IMR-90 (cell line): ENCODE data around the gene SORCS1. TPM values are rescaled to one million over a fixed set of nuclear protein-coding genes. Genes with fewer than 3 reads are reported as not detected.

Source experiments
- ATAC-seq: fragments of 200-7000 bp; cut with Tn5 transposase; 2 replicates; pipeline ENCODE4 v1.9.1; 2020; ENCODE audit warnings: low read depth, mild to moderate bottlenecking, moderate library complexity
- BruUV-seq: library from RNA; stranded (reverse); fragments of 400-500 nt; replicated peaks from 2 replicates; lab custom pipeline; 2021; lab: Mats Ljungman, UMichigan
- CTCF ChIA-PET: fragments of 300-600 bp; formaldehyde crosslinking; extraction: SDS; loops from one replicate; lab custom pipeline; 2021; ENCODE audit warnings: antibody characterized with exemption; lab: Yijun Ruan, JAX
- POLR2A ChIA-PET: fragments of 300-600 bp; sonication (Branson Sonifier 250); formaldehyde crosslinking; loops from one replicate; lab custom pipeline; 2022; ENCODE audit warnings: antibody characterized with exemption; ENCODE audit not compliant: unreplicated experiment; lab: Charles Lee
- DNase-seq: peaks from one replicate; pipeline ENCODE4 v3.0.0; 2013
- H2AFZ ChIP-seq: replicated peaks from 2 replicates; pipeline ENCODE3; 2013; ENCODE audit warnings: low read length, mild to moderate bottlenecking; ENCODE audit not compliant: poor library complexity
- H2AK5ac ChIP-seq: 2 replicates; pipeline ENCODE4 v1.6.1; 2013; ENCODE audit warnings: low read depth, low read length, inconsistent platforms
- H2AK9ac ChIP-seq: replicated peaks from 2 replicates; pipeline ENCODE3; 2013; ENCODE audit warnings: mild to moderate bottlenecking, low read depth, low read length, moderate library complexity; ENCODE audit not compliant: poor library complexity
- H2BK120ac ChIP-seq: 2 replicates; pipeline ENCODE4 v1.6.1; 2013; ENCODE audit warnings: low read depth, low read length, inconsistent platforms
- H2BK15ac ChIP-seq: 3 replicates; pipeline ENCODE4 v1.6.1; 2013; ENCODE audit warnings: low read depth, low read length, inconsistent platforms
- H2BK20ac ChIP-seq: 2 replicates; pipeline ENCODE4 v1.6.1; 2013; ENCODE audit warnings: low read depth, mild to moderate bottlenecking, inconsistent platforms, low read length, moderate library complexity
- H2BK5ac ChIP-seq: 2 replicates; pipeline ENCODE4 v1.6.1; 2013; ENCODE audit warnings: mild to moderate bottlenecking, low read depth, low read length, inconsistent platforms; ENCODE audit not compliant: poor library complexity, severe bottlenecking
- H3K14ac ChIP-seq: replicated peaks from 2 replicates; pipeline ENCODE4 v1.6.1; 2013; ENCODE audit warnings: low read depth, low read length, inconsistent platforms
- H3K18ac ChIP-seq: 2 replicates; pipeline ENCODE4 v1.6.1; 2013; ENCODE audit warnings: low read depth, low read length, control low read depth
- H3K23ac ChIP-seq: 2 replicates; pipeline ENCODE4 v1.6.1; 2013; ENCODE audit warnings: low read depth, low read length, inconsistent platforms
- H3K27ac ChIP-seq: 2 replicates; pipeline ENCODE4 v1.5.1; 2013; ENCODE audit warnings: mild to moderate bottlenecking, control low read depth, low read length; ENCODE audit not compliant: insufficient read depth
- H3K27me3 ChIP-seq: 2 replicates; pipeline ENCODE4 v1.6.1; 2013; ENCODE audit warnings: low read length; ENCODE audit not compliant: control insufficient read depth, insufficient read depth
- H3K36me3 ChIP-seq: 2 replicates; pipeline ENCODE4 v1.6.1; 2013; ENCODE audit warnings: low read length, mixed read lengths; ENCODE audit not compliant: control insufficient read depth, insufficient read depth
- H3K4ac ChIP-seq: 2 replicates; pipeline ENCODE4 v1.6.1; 2013; ENCODE audit warnings: low read depth, low read length, inconsistent platforms
- H3K4me1 ChIP-seq: 2 replicates; pipeline ENCODE4 v1.6.1; 2013; ENCODE audit warnings: low read length, mixed read lengths; ENCODE audit not compliant: control insufficient read depth, insufficient read depth
- H3K4me2 ChIP-seq: 2 replicates; pipeline ENCODE4 v1.6.1; 2013; ENCODE audit warnings: low read depth, mild to moderate bottlenecking, control low read depth, low read length, moderate library complexity
- H3K4me3 ChIP-seq: 2 replicates; pipeline ENCODE4 v1.5.1; 2013; ENCODE audit warnings: low read depth, mild to moderate bottlenecking, control low read depth, low read length, moderate library complexity; ENCODE audit not compliant: insufficient read depth
- H3K56ac ChIP-seq: 2 replicates; pipeline ENCODE4 v1.6.1; 2013; ENCODE audit warnings: low read length, inconsistent platforms; ENCODE audit not compliant: insufficient read depth; ENCODE audit errors: extremely low read depth
- H3K79me1 ChIP-seq, 2 experiments: 2 replicates each; pipeline ENCODE4 v1.6.1; 2013; ENCODE audit warnings: low read length in 2 of 2, inconsistent platforms in 1 of 2, low read depth in 1 of 2
- H3K9ac ChIP-seq: 2 replicates; pipeline ENCODE4 v1.6.1; 2013; ENCODE audit warnings: low read depth, low read length, control low read depth
- H3K9me1 ChIP-seq: 2 replicates; pipeline ENCODE4 v1.6.1; 2013; ENCODE audit warnings: low read length, inconsistent platforms; ENCODE audit not compliant: insufficient read depth
- H3K9me3 ChIP-seq: 2 replicates; pipeline ENCODE4 v1.6.1; 2013; ENCODE audit warnings: low read length; ENCODE audit not compliant: control insufficient read depth, insufficient read depth
- H4K20me1 ChIP-seq: 2 replicates; pipeline ENCODE4 v1.6.1; 2013; ENCODE audit warnings: low read length, inconsistent platforms; ENCODE audit not compliant: insufficient read depth
- H4K5ac ChIP-seq: 2 replicates; pipeline ENCODE4 v1.6.1; 2013; ENCODE audit warnings: mild to moderate bottlenecking, low read depth, low read length, control low read depth
- H4K8ac ChIP-seq, 2 experiments: 2 replicates each; pipeline ENCODE4 v1.6.1; 2013; ENCODE audit warnings: low read depth in 2 of 2, low read length in 2 of 2, control low read depth in 1 of 2, inconsistent platforms in 1 of 2
- H4K91ac ChIP-seq: 2 replicates; pipeline ENCODE4 v1.6.1; 2013; ENCODE audit warnings: low read depth, low read length, inconsistent platforms; ENCODE audit not compliant: insufficient read depth
- BHLHE40 ChIP-seq: fragments of 150-350 bp; IDR thresholded peaks from 2 replicates; pipeline ENCODE4 v1.6.1; 2016; ENCODE audit warnings: mild to moderate bottlenecking, low read depth, low read length
- CEBPB ChIP-seq: IDR thresholded peaks from 2 replicates; pipeline ENCODE4 v1.6.1; 2012; ENCODE audit warnings: low read depth, low read length, improper control_type of control experiment
- CTCF ChIP-seq: conservative IDR thresholded peaks from 2 replicates; pipeline ENCODE4 v1.5.1; 2012; ENCODE audit warnings: mild to moderate bottlenecking, low read depth, low read length, improper control_type of control experiment
- ELK1 ChIP-seq: fragments of 150-350 bp; IDR thresholded peaks from 2 replicates; pipeline ENCODE4 v1.6.1; 2016; ENCODE audit warnings: low read depth, mild to moderate bottlenecking, low read length, moderate library complexity, borderline replicate concordance
- FOS ChIP-seq: fragments of 150-350 bp; IDR thresholded peaks from 2 replicates; pipeline ENCODE4 v1.6.1; 2016; ENCODE audit warnings: low read depth, low read length
- MAFK ChIP-seq: IDR thresholded peaks from 2 replicates; pipeline ENCODE4 v1.6.1; 2012; ENCODE audit warnings: low read depth, low read length, improper control_type of control experiment
- MAZ ChIP-seq: IDR thresholded peaks from 2 replicates; pipeline ENCODE4 v1.6.1; 2012; ENCODE audit warnings: low read depth, mild to moderate bottlenecking, low read length, improper control_type of control experiment, moderate library complexity, borderline replicate concordance
- MXI1 ChIP-seq: IDR thresholded peaks from 2 replicates; pipeline ENCODE4 v1.6.1; 2012; ENCODE audit warnings: low read depth, mild to moderate bottlenecking, low read length, moderate library complexity, borderline replicate concordance
- NFE2L2 ChIP-seq: fragments of 150-350 bp; IDR thresholded peaks from 2 replicates; pipeline ENCODE4 v1.6.1; 2016; ENCODE audit warnings: low read depth, mild to moderate bottlenecking, low read length
- POLR2A ChIP-seq: IDR thresholded peaks from 2 replicates; pipeline ENCODE4 v1.6.1; 2012; ENCODE audit warnings: mild to moderate bottlenecking, low read depth, low read length
- RAD21 ChIP-seq: IDR thresholded peaks from 2 replicates; pipeline ENCODE4 v1.6.1; 2012; ENCODE audit warnings: low read length, improper control_type of control experiment
- RFX5 ChIP-seq: IDR thresholded peaks from 2 replicates; pipeline ENCODE4 v1.8.0; 2012; ENCODE audit warnings: low read depth, mild to moderate bottlenecking, low read length, moderate library complexity
- SMC3 ChIP-seq: fragments of 150-350 bp; IDR thresholded peaks from 2 replicates; pipeline ENCODE4 v1.6.1; 2016; ENCODE audit warnings: low read depth, mild to moderate bottlenecking, antibody characterized with exemption, low read length, moderate library complexity
- USF2 ChIP-seq: fragments of 150-350 bp; IDR thresholded peaks from 2 replicates; pipeline ENCODE4 v1.6.1; 2017; ENCODE audit warnings: mild to moderate bottlenecking, antibody characterized with exemption, low read length, low read depth
- WGBS, 2 experiments: methylation state at CpG; one replicate each; pipeline versions ENCODE4 v1.1.5 to v1.1.7; 2013; ENCODE audit warnings: missing lambda C conversion rate in 2 of 2; ENCODE audit not compliant: insufficient read length in 1 of 2; ENCODE audit errors: extremely low coverage in 2 of 2; 5-methylcytosine and 5-hydroxymethylcytosine counted together
- dilution Hi-C: fragments of 300-500 bp; cut with HindIII; formaldehyde crosslinking; loops from one replicate; pipeline ENCODE4 v1.14.3; 2018; ENCODE audit warnings: low sequenced_read_pairs; ENCODE audit not compliant: unreplicated experiment
- in situ Hi-C: fragments of 300-500 bp; cut with MboI; formaldehyde crosslinking; loops from 3 replicates; pipeline ENCODE4 v1.14.3; 2019; ENCODE audit warnings: low sequenced_read_pairs, inconsistent platforms, mixed read lengths
- intact Hi-C: fragments of 100-400 bp; cut with micrococcal nuclease; formaldehyde crosslinking; loops from 2 replicates; pipeline ENCODE4 v1.10.0; 2022
- polyA plus RNA-seq, 3 experiments: library from polyadenylated mRNA; depleted of rRNA; stranded (reverse); fragments of >200 nt; gene quantifications; 2 replicates each; pipeline ENCODE4 v1.2.3, GENCODE V29; 2012; ENCODE audit warnings: low replicate concordance in 1 of 3
- total RNA-seq: library from RNA; depleted of rRNA; stranded (reverse); fragments of >200 nt; gene quantifications from 2 replicates; pipeline ENCODE4 v1.2.3, GENCODE V29; 2012

SORCS1 gene
- total and polyA plus RNA-seq, 2 of the 4 experiments (the other 2 are of a cell fraction), result under 0.01 TPM; not detected in 1

GRCh38 chr10:106672517-106673175, 491.9 kb downstream of the SORCS1 start:
- Histone ChIP-seq H3K9me3 (no peaks in the 10 kb centered on the region; the same call in 1 of the 2 replicates), H2BK5ac (no peak overlapping the region), H3K18ac (no peak overlapping the region), H2AFZ (no peak overlapping the region), H2AK5ac (no peak overlapping the region), H3K4ac (no peak overlapping the region), H3K27me3 (no peaks in the 10 kb centered on the region), H3K4me1 (no peaks in the 10 kb centered on the region), H3K4me2 (no peak overlapping the region), H4K8ac (no peak overlapping the region), H3K56ac (no peak overlapping the region), H4K20me1 (no peaks in the 10 kb centered on the region), H2BK15ac (no peak overlapping the region), H2AK9ac (no peak overlapping the region), H4K5ac (no peak overlapping the region), H3K9ac (no peak overlapping the region), H3K14ac (no peak overlapping the region), H3K23ac (no peak overlapping the region), H2BK120ac (no peak overlapping the region), H3K27ac (no peak overlapping the region), H4K91ac (no peak overlapping the region), H3K4me3 (no peak overlapping the region), H2BK20ac (no peak overlapping the region), H3K79me1 (no peaks in the 10 kb centered on the region), H3K36me3 (no peaks in the 10 kb centered on the region), H3K9me1 (no peaks in the 10 kb centered on the region)
- intact Hi-C loops, result no loop called here
- no TSS peak for BruUV-seq
- ATAC-seq (no peak), DNase-seq (no peak)
- in situ Hi-C loops, result no loop called here
- CTCF ChIA-PET, result no interaction called here
- POLR2A ChIA-PET, result no interaction called here
- TF ChIP-seq NFE2L2, result no peak
- no peak for TF ChIP-seq CEBPB
- TF ChIP-seq MAZ, result no peak
- no peak for TF ChIP-seq RFX5
- no peak for TF ChIP-seq USF2
- TF ChIP-seq RAD21, result no peak
- no peak for TF ChIP-seq SMC3
- TF ChIP-seq BHLHE40, result no peak
- TF ChIP-seq MXI1, result no peak
- TF ChIP-seq CTCF, result no peak
- TF ChIP-seq FOS, result no peak
- TF ChIP-seq POLR2A, result no peak
- no peak for TF ChIP-seq ELK1
- no peak for TF ChIP-seq MAFK
- no CpG with 5 or more reads among the region's 6 CpGs for WGBS, 2 experiments
- dilution Hi-C loops, result no loop called here
